ENCODE measurements around the gene ELOVL3.
"Not testable (repeated sequence)": the region's sequence is repeated elsewhere in the genome, so short reads cannot be mapped to it uniquely, and the experiment has no call there.

The ELOVL3 gene, protein sequence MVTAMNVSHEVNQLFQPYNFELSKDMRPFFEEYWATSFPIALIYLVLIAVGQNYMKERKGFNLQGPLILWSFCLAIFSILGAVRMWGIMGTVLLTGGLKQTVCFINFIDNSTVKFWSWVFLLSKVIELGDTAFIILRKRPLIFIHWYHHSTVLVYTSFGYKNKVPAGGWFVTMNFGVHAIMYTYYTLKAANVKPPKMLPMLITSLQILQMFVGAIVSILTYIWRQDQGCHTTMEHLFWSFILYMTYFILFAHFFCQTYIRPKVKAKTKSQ

DNA sequence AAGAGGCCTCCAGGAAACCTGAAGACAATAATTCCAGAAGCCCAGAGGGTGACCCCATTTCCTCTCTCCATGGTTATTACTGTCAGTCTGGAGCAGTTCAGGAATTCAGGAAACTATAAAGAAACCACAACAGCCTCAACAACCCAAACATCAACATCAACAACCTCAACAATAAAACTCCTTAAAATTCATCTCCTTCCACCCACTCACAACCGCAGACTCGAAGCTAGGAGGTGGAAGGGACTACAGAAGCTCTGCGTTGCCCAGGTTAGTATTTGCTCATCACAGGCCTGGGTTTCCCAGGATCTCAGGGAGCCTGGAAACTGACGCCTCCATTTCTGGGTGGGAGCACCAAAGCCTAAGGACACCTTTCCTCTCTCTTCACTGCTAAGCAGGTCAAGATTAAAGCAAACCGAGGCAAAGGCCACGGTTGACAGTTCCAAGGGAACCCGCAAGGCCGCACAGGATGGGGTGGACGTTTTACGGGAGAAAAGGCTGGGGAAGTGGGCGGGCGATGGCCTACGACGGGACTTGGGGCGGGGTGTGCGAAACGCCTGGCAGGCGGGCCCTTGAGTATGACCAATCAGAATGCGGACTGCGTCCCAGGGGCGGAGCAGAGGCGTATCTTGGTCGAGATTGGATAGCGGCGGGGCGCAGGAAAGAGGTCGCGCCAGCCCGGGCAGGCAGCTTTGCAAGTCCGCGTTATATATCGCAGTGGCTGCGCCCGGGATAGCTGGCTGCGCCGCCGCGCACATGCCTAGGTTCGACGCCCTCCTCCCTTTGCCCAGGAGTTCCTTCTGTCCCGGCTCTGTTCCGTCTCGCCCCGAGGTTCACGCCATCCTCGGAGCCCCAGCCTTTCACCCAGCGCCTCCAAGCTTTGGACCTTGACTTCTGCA is at the start of gene ELOVL3:
Gene ELOVL3 (plus strand): TSS at position 654 of the 896 bp plus-strand sequence. CDS start 250 bp downstream, outside the sequence.
- DNase-seq, result peak; percentile 65 to 93

DNA sequence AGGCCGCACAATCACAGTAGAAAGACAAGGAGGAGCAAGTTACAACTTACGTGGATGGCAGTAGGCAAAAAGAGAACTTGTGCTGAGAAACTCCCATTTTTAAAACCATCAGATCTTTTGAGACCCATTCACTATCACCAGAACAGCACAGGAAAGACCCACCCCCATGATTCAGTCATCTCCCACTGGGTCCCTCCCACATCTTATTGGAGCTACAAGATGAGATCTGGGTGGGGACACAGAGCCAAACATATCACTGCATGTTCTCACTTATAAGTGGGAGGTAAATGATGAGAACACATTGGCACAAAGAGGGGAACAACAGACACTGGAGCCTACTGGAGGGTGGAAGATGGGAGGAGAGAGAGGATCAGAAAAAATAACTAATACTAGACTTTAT is 41.5 kb upstream of the ELOVL3 start:
- no peak for DNase-seq

DNA sequence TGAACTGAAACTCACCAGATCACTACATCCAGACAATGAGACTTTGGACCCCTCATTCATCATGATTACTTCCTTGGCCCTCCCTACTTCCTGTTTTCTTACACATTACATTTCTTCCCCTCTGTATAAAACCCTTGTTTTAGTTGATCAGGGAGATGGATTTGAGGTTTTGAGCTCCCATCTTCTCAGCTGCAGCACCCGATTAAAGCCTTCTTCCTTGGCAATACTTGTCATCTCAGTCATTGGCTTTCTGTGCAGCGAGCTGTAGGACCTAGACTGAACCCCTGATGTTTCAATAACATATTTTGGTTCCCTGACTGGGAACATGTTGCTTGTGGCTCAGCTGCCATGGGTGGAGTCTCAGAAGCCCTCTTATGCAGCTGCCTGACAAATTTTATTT is 40.8 kb upstream of the ELOVL3 start:
- DNase-seq, result no peak

DNA sequence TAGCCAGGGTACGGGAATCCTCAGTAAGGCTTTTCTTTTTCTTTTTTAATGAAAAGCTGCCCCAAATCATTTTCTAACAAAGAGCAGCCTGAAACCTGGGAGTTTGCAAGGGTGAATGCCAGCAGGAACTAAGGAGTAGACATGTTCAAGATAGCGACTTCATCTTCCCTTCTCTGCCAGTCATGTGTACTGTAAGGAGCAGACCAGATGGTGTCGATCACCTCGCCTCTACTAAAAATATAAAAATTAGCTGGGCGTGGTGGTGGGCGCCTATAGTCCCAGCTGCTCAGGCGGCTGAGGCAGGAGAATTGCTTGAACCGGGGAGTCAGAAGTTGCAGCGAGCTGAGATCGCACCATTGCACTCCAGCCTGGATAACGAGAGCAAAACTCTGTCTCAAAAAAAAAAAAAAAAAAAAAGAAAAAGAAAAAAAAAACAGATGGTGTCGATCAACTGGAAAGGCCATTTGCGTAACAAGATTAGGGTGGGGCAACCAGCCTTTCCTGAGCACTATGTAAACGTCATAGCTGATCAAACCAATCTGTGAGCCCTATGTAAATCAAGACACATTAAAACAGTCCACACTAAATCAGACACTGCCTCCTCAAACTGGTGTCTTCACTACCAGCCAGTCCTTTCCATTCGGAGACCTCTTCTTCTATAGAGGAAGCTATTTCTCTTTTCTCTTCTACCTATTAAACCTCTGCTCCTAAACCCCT is 40.1 kb upstream of the ELOVL3 start:
- DNase-seq, result no peak

DNA sequence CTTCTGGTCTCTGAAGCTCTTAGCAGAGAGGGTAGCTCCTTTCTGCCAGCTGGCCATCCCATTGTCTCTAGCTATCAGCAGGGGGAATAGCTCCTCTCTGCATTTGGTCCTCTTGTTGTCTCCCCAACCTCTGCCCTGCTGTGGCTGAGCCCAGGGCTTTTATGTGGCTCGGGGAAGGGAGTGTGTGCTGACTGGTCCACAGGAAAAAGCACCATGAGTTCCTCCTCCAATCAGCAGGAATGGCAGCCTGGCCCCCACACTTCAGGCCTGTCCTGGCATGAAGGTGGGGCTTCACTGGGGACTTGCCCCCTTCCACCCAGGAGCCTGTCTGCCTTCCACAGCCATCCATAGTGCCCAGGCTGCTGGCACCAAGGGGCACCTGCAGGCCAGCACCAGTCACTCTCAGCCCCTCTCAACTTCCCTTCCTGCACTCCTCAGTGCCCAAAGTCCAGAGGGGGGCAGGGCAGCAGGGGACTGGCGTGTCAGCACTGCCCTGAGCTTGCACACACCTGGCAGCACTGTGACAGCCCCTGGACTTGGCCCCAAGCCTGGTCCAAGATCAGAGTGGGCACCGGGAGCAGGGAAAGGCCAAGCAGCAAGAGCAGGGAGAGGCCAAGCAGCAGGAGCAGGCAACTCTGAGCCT is 37.7 kb upstream of the ELOVL3 start:
- no peak for DNase-seq

DNA sequence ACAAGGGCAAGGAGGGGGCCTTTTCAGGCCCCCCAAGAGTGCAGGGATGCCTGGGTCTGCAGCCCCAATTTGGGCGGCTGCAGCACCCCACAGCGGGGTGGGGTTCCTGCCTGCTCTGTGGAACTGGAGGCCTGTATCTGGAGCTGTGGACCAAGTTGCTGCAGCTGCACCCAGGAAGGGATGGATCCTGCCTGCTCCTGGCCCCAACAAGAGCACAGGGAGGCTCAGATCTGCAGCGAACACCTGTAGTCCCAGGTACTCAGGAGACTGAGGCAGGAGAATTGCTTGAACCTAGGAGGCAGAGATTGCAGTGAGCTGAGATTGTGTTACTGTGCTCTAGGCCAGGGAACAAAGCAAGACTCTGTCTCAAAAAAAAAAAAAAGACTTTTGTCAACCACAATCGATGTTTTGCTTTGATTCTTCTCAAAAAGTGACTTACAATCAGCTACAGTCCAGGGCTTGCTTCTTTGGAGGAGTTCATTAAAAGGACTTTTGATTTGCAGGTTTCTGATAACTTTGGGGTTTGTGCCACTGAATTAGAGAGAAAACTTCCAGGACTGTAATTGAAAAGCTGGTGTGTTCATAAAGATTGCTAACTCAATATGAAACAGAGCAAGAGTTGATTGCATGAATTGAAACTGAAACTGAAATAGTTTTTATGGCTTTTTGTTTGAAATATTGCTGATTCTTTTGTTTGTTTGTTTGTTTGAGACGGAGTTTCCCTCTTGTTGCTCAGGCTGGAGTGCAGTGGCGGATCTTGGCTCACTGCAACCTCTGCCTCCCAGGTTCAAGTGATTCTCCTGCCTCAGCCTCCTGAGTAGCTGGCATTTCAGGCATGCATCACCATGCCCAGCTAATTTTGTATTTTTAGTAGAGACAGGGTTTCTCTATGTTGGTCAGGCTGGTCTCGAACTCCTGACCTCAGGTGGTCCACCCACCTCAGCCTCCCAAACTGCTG is 36.9 kb upstream of the ELOVL3 start:
- DNase-seq, result not testable (repeated sequence)

DNA sequence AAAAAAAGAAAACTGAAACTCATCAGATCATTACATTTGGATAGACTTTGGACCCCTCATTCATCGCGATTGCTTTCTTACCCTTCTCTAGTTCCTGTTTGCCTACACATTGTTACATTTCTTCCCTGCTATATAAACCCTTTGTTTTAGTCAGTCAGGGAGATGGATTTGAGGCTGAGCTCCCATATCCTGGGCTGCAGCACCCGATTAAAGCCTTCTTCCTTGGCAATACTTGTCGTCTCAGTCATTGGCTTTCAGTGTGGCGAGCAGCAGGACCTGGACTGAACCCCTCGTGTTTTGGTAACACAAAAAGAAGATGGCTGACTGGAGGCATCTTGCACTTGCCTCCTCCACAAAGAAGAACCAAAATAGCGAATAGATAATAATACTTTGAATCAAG is 34.1 kb upstream of the ELOVL3 start:
- no peak for DNase-seq

DNA sequence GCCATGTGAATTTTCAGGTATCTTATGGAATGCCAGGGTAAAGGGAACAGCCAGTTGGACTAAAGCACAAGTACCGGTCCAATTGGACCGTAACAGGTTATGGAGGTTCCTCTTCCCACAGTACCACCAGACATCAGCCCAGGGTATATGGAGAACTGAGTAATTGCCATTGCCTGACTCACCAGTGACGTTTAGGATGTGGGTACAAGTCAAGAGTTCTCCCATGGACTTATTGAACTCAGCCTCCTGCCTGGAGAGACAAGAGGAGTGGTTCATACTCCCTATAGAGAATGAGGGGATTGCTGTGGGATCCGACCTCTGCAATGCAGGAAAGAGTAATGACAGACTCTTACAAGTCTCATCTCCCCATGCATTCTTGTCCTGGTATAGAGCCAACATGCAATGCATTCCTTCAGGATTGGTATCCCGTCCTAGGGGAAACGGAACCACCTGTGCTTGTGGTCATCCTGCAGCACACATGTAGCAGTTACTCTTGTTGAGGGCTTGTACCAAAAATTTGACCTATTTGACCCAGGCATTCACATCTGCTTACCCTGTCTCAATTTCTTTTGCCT is 30.7 kb upstream of the ELOVL3 start:
- no peak for DNase-seq

GRCh38 chr10:102196893-102197292 is 29.2 kb upstream of the ELOVL3 start:
- no peak for DNase-seq

DNA sequence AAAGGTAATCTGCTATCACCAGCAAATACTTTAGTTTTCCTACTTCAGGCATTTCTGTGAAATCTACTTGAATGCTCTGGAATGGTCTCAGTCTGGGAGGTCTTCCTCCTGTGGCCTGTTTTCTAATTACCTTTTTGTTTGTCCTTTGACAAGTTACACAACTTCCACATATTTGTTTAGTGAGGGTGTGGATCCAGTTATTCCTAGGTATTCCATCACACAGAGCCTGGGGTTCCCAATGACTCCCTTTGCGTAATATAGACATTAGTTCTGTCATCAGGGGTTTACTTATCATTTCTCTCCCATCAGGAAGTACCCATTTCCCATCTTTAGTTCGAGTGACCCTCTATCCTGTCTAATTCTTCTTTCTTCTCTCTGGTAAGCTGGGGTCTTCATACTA is 28.1 kb upstream of the ELOVL3 start:
- DNase-seq, result no peak

- no peak for DNase-seq
These were observed 25.1 kb upstream of the ELOVL3 start for GRCh38 chr10:102200751-102201640.

DNA sequence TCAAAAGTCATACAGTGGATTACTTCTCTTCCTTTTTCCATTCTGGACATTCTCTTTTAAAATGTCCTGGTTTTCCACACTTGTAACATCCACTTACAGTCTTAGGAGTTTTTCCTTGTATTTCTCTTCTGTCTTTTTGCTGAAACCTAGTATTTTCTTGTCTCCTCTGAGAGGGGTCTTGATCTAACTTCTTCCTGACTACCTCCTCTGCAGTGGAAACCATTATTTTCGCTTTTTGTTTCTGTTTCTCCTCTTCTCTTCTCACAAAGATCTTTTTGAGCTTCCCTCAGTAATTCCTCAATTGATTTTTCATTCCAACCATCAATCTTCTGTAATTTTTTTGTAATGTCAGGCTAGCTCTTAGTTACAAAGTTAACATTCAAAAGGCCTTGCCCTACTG is 23.7 kb upstream of the ELOVL3 start:
- DNase-seq, result no peak

GRCh38 chr10:102208311-102209035 is 17.6 kb upstream of the ELOVL3 start:
- no peak for DNase-seq

GRCh38 chr10:102211615-102212299 is 14.3 kb upstream of the ELOVL3 start:
- DNase-seq, result no peak

- not testable (repeated sequence) for DNase-seq
These were observed 12.5 kb upstream of the ELOVL3 start for GRCh38 chr10:102213599-102213998.

DNA sequence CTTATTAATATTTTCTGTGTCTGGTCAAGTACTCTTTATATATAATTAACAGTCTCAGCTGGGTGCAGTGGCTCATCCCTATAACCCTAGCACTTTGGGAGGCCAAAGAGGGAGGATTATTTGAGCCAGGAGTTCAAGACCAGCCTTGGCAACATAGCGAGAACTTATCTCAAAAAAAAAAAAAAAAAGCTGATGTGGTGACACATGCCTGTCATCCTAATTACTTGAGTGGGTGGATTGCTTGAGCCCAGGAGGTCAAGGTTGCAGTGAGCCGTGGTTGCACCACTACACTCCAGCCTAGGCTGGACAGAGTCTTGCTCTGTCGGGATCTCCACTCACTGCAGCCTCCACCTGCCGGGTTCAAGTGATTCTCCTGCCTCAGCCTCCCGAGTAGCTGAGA is 6.7 kb upstream of the ELOVL3 start:
- DNase-seq, result no peak

- DNase-seq, result no peak
These were observed 5.5 kb upstream of the ELOVL3 start for GRCh38 chr10:102220612-102221011.

DNA sequence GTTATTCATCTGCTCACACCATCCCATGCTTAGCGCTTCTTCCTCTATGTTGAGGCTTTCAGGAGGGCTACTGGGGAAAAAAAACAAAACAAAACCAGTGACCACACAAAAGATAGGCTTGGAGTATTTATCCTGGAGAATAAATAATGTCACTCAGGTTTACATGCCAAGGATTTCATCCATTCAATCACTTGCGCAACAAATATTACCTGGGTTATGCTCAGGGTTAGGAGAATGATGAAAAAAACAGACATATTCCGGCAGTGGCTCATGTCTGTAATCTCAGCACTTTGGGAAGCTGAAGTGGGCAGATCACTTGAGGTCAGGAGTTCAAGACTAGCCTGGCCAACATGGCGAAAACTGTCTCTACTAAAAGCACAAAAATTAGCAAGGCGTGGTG is 3.3 kb upstream of the ELOVL3 start:
- no peak for DNase-seq

DNA sequence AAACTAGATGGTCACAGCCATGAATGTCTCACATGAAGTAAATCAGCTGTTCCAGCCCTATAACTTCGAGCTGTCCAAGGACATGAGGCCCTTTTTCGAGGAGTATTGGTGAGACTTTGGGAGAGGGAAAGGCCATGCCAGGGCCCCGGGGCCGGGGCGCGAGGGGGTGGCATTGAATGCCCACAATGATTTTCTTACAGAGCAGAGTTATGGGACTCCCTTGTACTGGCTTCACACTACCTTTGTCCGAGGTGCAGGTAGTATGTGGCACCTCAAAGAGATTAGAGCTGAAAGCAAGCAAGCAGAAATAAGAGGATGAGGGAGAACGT is 407 bp downstream of the ELOVL3 start:
- no peak for DNase-seq
